Type B pancreatic cell (in vitro differentiated cells): Measurements from ENCODE around the gene ADAMTS6. TPM values are rescaled to one million over a fixed set of nuclear protein-coding genes. Genes with fewer than 3 reads are reported as not detected.

Experiments
- DNase-seq: peaks from one replicate; pipeline ENCODE4 v3.0.0; 2021; ENCODE audit warnings: mixed read lengths; ENCODE audit not compliant: unreplicated experiment; ENCODE audit errors: extremely low spot score
- H3K27ac Mint-ChIP-seq: 2 replicates; pipeline ENCODE4 v1.8.0; 2021; ENCODE audit warnings: mild to moderate bottlenecking, mixed read lengths
- H3K27me3 Mint-ChIP-seq: 2 replicates; pipeline ENCODE4 v1.8.0; 2021; ENCODE audit warnings: mixed read lengths
- H3K36me3 Mint-ChIP-seq: 2 replicates; pipeline ENCODE4 v1.8.0; 2021; ENCODE audit warnings: mixed read lengths
- H3K4me1 Mint-ChIP-seq: one replicate; pipeline ENCODE4 v1.8.0; 2021; ENCODE audit warnings: mixed read lengths; ENCODE audit not compliant: unreplicated experiment
- H3K4me3 Mint-ChIP-seq: 2 replicates; pipeline ENCODE4 v1.8.0; 2021; ENCODE audit warnings: mild to moderate bottlenecking, mixed read lengths
- H3K9me3 Mint-ChIP-seq: 2 replicates; pipeline ENCODE4 v1.8.0; 2021; ENCODE audit warnings: mixed read lengths
- total RNA-seq: library from RNA; stranded (reverse); gene quantifications from 2 replicates; pipeline ENCODE4 v1.2.1, GENCODE V29; 2021; ENCODE audit warnings: low replicate concordance
- TF ChIP-seq, protein P1 (sequence below): fragments of 200-600 bp; sonication (generic); conservative IDR thresholded peaks from 2 replicates; pipeline ENCODE4 v1.5.0; 2021; ENCODE audit warnings: antibody characterized with exemption, mild to moderate bottlenecking

Gene ADAMTS6
- total RNA-seq, 1 donor from 2014 or later: 4.2 TPM

DNA sequence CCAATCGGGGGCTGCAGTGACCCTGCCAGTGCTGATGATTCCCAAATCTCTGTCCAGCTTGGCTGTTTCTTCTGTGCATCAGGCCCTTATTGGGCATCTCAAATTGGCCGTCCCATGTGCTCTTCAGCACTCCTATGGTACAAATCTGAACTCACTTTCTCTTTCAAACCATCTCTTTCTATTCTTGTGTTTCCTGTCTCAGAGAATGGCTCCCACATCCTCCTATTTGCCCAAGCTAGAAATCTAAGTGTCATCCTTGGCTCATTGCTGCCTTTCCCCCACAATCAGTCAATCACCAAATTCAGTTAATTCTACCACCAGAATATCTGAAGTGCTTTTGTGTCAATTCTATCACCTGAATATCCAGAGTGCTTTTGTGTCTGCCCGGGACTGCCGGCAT lies 376.4 kb downstream of the ADAMTS6 start:
- peaks cover 4% of the 10 kb centered on the region for H3K9me3 Mint-ChIP-seq
- no peaks in the 10 kb centered on the region for H3K36me3 Mint-ChIP-seq
- no peaks in the 10 kb centered on the region for H3K4me1 Mint-ChIP-seq
- DNase-seq: no peak
- H3K27ac Mint-ChIP-seq: no peak overlapping the region
- H3K4me3 Mint-ChIP-seq: peak overlapping the region; percentile 29
- H3K27me3 Mint-ChIP-seq: no peaks in the 10 kb centered on the region
- TF ChIP-seq, protein P1, sequence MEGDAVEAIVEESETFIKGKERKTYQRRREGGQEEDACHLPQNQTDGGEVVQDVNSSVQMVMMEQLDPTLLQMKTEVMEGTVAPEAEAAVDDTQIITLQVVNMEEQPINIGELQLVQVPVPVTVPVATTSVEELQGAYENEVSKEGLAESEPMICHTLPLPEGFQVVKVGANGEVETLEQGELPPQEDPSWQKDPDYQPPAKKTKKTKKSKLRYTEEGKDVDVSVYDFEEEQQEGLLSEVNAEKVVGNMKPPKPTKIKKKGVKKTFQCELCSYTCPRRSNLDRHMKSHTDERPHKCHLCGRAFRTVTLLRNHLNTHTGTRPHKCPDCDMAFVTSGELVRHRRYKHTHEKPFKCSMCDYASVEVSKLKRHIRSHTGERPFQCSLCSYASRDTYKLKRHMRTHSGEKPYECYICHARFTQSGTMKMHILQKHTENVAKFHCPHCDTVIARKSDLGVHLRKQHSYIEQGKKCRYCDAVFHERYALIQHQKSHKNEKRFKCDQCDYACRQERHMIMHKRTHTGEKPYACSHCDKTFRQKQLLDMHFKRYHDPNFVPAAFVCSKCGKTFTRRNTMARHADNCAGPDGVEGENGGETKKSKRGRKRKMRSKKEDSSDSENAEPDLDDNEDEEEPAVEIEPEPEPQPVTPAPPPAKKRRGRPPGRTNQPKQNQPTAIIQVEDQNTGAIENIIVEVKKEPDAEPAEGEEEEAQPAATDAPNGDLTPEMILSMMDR: no peak

DNA sequence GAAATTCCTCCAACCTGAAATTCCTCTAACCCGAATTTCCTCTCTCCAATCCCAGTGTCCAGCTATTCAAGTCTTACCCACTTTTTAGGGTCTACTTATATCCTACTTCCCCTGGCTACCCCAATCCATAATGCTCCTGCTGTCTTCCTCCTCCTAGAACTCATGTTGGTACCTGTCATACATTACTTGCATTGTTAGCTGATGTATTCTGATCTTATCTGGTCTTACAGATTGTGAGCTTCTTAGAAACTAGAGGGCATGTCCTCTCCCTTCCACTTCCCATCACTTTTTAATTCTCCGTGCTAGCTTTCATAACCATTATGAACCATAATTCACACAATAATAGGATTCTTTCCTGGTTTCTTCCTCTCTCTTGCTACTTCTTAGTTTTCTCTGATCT lies 376.9 kb downstream of the ADAMTS6 start:
- Mint-ChIP-seq H3K9me3 (peaks cover 4% of the 10 kb centered on the region), H3K4me3 (peak overlapping the region; percentile 29), H3K36me3 (no peaks in the 10 kb centered on the region), H3K27ac (no peak overlapping the region), H3K27me3 (no peaks in the 10 kb centered on the region), H3K4me1 (no peaks in the 10 kb centered on the region)
- no peak for DNase-seq
- TF ChIP-seq, protein P1: no peak

DNA sequence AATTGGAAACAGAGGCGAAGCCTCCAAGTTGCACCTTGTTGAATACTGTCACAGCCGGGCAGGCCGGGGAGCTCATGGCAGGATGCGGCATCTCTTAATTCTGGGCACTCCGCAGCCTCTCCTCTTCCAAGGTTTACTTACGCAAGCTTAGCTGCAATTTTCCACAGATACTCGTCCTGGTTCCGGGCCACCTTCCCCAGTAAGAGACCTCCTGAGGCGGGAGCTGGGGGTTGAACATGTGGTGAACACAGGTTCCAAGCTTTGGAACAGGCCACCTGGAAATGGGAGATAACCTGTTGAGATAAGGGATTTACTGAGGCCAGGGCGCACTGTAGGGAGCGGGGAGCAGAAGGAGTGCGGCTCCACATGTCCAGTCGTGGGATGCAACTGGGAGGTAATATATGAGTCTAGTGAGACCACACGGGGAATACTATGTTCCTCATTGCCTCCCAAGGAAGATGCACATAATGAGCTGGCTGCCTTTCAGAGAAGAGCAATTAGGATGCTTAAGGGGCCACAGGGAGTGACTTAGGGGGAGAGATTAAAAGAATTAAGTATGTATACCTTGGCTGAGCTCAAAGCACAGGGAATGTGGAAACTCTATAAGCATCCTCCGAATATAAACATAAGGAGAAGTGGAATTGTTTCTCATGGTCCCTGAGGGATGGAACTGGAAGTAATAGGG lies 377.8 kb downstream of the ADAMTS6 start:
- Mint-ChIP-seq H3K27me3 (no peaks in the 10 kb centered on the region), H3K4me3 (peak overlapping the region; percentile 30), H3K4me1 (no peaks in the 10 kb centered on the region), H3K36me3 (no peaks in the 10 kb centered on the region), H3K27ac (peak overlapping the region; percentile 34), H3K9me3 (peaks cover 4% of the 10 kb centered on the region)
- TF ChIP-seq, protein P1: no peak
- DNase-seq: no peak

DNA sequence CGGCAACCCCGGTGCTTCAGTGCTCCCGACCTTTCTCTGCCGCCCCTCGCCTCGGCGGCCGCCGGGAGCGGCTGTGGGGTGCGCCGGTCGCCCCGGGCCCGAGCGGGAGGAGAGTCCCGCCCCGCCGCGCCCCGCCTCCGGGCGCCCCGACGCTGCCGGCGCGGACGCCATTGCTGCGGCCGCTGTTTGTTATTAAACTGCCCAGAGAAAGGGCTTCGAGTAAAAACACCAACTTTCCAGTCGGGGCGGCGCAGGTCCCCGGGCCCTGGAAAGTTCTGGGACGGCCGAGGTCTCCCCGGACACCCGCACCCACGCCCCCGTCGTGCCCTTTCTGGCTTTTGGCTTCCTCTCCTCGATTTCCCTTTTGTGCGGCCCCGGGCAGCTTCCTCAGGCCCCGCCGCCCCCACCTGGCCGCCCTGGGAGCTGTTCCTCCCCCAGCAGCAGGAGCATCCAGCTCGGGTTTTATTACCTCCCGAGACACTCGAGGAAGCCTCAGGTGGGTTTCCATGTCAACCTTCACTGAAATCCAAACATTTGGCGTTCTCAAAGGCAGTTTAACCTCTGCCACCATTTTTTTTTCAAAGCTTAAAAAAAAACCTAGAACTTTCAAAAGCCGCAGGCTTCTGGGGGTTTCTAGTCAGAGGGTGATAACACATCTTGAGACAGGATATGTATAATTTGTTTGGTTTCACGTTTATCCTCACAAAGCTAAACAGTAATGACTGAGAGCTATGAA lies 378.6 kb downstream of the ADAMTS6 start:
- H3K9me3 Mint-ChIP-seq: peaks cover 4% of the 10 kb centered on the region
- peak overlapping the region; percentile 34 for H3K27ac Mint-ChIP-seq
- peak overlapping the region; percentile 30 for H3K4me3 Mint-ChIP-seq
- no peaks in the 10 kb centered on the region for H3K36me3 Mint-ChIP-seq
- no peak for DNase-seq
- TF ChIP-seq, protein P1: no peak
- no peaks in the 10 kb centered on the region for H3K27me3 Mint-ChIP-seq
- H3K4me1 Mint-ChIP-seq: no peaks in the 10 kb centered on the region

DNA sequence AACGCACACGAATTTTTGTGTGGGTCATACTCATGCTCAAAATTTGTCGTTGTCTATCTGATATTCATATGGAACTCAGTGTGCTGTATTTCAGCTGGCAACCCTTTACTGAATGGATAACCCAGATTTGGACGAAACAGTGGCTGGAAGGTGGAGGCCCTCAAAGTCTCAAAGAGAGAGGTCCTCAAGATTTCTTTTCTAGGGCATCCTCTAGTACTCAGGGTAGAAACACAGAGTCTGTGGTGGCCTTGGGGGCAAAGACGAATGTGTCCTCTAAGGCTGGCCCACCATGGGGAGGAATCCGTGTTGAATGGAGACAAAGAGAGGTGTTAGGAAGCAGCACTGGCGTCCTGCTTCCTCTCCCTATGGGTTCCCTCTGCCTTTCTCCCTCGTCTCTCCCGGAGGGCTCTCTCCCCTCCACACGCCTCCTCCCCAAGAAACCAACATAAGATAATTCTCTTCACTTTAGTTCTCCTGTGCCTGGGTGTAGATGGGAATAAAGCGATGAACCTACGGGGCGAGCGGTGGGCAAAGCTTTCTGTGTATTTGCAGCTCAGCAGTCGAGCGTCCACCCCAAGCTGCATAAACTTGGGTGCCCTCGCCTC lies 379.2 kb downstream of the ADAMTS6 start:
- TF ChIP-seq, protein P1: no peak
- H3K4me3 Mint-ChIP-seq: peak overlapping the region; percentile 72
- DNase-seq: no peak
- H3K4me1 Mint-ChIP-seq: no peaks in the 10 kb centered on the region
- no peaks in the 10 kb centered on the region for H3K36me3 Mint-ChIP-seq
- no peaks in the 10 kb centered on the region for H3K27me3 Mint-ChIP-seq
- H3K9me3 Mint-ChIP-seq: peaks cover 2% of the 10 kb centered on the region
- peak overlapping the region; percentile 65 for H3K27ac Mint-ChIP-seq
